Glutamatergic neuron (in vitro differentiated cells): ENCODE results near the gene CLCN1. TPM values are rescaled to one million over a fixed set of nuclear protein-coding genes. Genes with fewer than 3 reads are reported as not detected.

Experiments
- DNase-seq: peaks from one replicate; pipeline ENCODE4 v3.0.0; 2022
- H3K27ac Mint-ChIP-seq: one replicate; pipeline ENCODE4 v1.8.0; 2020; ENCODE audit warnings: mild to moderate bottlenecking, mixed read lengths, inconsistent platforms; ENCODE audit not compliant: unreplicated experiment
- H3K27me3 Mint-ChIP-seq: one replicate; pipeline ENCODE4 v1.8.0; 2020; ENCODE audit warnings: mild to moderate bottlenecking, moderate library complexity, mixed read lengths, inconsistent platforms; ENCODE audit not compliant: unreplicated experiment
- H3K36me3 Mint-ChIP-seq: one replicate; pipeline ENCODE4 v1.8.0; 2020; ENCODE audit warnings: mild to moderate bottlenecking, mixed read lengths, inconsistent platforms; ENCODE audit not compliant: unreplicated experiment
- H3K4me1 Mint-ChIP-seq: one replicate; pipeline ENCODE4 v1.8.0; 2020; ENCODE audit warnings: mild to moderate bottlenecking, low read depth, mixed read lengths, inconsistent platforms; ENCODE audit not compliant: unreplicated experiment
- H3K4me3 Mint-ChIP-seq: one replicate; pipeline ENCODE4 v1.8.0; 2020; ENCODE audit warnings: mild to moderate bottlenecking, mixed read lengths, inconsistent platforms; ENCODE audit not compliant: unreplicated experiment
- H3K9me3 Mint-ChIP-seq: one replicate; pipeline ENCODE4 v1.8.0; 2020; ENCODE audit warnings: mild to moderate bottlenecking, moderate library complexity, mixed read lengths, inconsistent platforms; ENCODE audit not compliant: unreplicated experiment
- total RNA-seq: library from RNA; stranded (reverse); fragmentation: NEBNext Ultra II Directional; extraction: Animal tissue kit (Norgen Biotek cat#: 25700); gene quantifications from one replicate; pipeline ENCODE4 v1.2.1, GENCODE V29; 2021; ENCODE audit not compliant: unreplicated experiment
- TF ChIP-seq, protein P1 (sequence below): fragments of 200-600 bp; sonication (generic); IDR thresholded peaks from one replicate; pipeline ENCODE4 v1.5.0; 2021; ENCODE audit not compliant: partially characterized antibody, unreplicated experiment

CLCN1 gene
- total RNA-seq, 1 donor from 2014 or later, result 0.56 TPM

DNA sequence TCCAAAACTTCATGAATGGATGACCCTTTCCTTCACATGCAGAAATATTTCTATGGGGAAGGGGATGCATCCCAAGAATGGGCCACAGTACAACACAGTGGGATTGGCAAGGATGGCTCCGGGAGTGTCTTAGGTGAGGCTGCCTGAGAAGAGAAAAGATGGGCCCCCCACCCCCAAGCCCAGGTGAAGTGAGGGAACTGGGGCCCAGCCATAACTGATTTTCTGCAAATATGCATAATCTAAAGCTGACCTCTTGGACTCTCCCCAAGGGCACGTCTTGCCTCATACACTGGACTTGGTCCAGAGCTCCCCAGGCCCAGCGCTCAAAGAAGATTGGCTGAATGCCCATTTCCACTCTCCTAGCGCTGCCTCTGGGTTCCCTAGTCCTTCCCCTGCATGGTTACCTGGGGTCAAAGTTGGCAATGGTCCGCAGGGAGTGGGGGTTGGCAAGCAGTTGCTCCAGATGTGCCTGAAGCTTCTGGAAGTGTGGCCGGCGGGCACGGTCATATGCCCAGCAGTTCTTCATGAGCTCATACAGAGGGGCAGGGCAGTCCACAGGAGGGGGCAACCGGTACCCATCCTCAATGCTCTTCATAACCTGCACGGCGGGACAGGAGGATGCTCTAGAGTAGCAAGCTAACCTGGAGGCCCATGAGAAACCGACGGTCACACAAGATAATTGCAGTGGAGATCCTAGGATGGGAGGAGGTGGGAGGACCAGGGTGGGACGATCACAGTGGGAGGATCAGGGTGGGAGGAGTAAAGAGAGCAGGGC is 77.5 kb downstream of the CLCN1 start:
- Mint-ChIP-seq H3K9me3 (peaks cover 13% of the 10 kb centered on the region), H3K27ac (no peak overlapping the region), H3K27me3 (peaks cover 13% of the 10 kb centered on the region), H3K36me3 (peaks cover 5% of the 10 kb centered on the region), H3K4me1 (peaks cover 4% of the 10 kb centered on the region), H3K4me3 (no peak overlapping the region)
- no peak for DNase-seq
- TF ChIP-seq, protein P1, sequence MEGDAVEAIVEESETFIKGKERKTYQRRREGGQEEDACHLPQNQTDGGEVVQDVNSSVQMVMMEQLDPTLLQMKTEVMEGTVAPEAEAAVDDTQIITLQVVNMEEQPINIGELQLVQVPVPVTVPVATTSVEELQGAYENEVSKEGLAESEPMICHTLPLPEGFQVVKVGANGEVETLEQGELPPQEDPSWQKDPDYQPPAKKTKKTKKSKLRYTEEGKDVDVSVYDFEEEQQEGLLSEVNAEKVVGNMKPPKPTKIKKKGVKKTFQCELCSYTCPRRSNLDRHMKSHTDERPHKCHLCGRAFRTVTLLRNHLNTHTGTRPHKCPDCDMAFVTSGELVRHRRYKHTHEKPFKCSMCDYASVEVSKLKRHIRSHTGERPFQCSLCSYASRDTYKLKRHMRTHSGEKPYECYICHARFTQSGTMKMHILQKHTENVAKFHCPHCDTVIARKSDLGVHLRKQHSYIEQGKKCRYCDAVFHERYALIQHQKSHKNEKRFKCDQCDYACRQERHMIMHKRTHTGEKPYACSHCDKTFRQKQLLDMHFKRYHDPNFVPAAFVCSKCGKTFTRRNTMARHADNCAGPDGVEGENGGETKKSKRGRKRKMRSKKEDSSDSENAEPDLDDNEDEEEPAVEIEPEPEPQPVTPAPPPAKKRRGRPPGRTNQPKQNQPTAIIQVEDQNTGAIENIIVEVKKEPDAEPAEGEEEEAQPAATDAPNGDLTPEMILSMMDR, result no peak

DNA sequence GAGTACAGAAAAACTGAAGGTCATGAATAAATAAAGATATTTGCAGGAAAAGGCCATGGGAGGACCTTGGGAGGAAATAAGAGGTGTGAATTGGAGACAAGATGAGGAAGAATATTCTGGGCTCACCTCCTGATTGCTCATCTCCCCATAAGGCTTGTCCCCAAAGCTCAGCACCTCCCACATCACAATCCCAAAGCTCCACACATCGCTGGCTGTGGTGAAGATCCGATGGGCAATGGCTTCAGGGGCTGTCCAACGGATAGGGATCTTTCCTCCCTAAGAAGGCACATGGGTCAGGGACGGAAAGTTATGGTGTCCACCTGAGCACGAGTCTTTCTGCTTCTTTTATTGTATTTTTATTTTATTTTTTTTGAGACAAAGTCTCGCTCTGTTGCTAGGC is 78.2 kb downstream of the CLCN1 start:
- Mint-ChIP-seq H3K36me3 (peaks cover 5% of the 10 kb centered on the region), H3K27me3 (peaks cover 11% of the 10 kb centered on the region), H3K27ac (no peak overlapping the region), H3K9me3 (peaks cover 13% of the 10 kb centered on the region), H3K4me3 (no peak overlapping the region), H3K4me1 (peaks cover 4% of the 10 kb centered on the region)
- DNase-seq, result no peak
- TF ChIP-seq, protein P1, result no peak

DNA sequence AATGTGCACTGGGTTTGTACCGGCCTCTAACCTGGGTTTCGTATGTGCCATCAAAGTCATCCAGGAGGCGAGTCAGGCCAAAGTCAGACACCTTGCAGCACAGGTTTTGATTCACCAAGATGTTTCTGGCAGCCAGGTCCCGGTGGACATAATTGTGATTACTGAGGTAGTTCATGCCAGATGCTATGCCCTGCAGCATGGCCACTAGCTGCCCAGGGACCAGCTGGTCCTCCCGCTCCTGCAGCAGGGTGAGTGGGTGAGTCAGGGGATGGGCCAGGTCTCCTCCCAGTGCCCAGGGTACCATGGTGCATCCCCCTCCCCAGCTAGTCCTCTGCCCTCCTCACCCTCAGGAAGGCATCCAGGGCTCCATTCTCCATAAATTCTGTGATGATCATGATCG is 78.9 kb downstream of the CLCN1 start:
- H3K36me3 Mint-ChIP-seq, result peaks cover 5% of the 10 kb centered on the region
- TF ChIP-seq, protein P1, result no peak

DNA sequence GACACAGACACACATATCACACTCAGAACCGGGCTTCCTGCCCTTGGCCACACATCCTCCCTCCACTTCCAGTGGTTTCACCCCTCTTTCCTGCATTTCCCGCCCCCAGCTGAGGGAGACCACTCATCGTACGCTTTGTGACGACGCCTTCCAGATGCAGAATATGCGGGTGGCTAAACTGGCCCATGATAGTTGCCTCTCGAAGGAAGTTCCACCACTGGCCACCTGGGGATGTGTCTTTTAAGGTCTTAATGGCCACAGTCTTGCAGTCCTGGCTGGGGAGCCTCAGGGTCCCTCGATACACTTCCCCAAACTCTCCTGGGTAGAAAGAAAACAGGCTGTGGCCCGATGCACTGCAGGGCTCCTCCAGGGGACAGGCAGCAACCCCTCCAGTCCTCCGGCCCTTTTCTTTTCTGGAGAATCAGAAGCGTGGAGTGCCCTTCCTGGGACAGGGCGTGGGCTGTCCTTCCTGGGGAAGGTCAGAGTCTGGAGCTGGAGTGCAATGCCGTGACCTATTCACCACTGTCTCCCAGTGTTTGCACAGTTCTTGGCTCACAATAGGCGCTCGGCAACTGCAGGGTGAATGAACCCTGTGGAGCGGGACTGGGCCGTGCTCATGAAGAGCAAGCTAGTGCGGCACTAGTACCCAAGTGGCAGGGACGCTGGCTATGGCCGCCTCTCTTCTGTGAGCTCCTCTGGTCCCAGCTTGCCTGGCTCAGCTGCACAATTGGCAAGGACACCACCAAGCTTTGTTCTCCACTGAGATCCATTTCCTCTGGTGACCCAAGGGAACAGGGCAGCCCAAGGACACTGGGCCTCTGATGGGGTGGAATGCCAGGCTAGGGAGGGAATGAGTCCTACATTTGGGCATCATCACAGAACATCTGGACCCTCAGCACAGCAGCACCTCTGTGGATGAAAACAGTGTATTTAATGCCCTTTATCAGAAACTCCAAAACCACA is 79.6 kb downstream of the CLCN1 start:
- Mint-ChIP-seq H3K27me3 (peaks cover 10% of the 10 kb centered on the region), H3K4me3 (no peak overlapping the region), H3K9me3 (peaks cover 8% of the 10 kb centered on the region), H3K36me3 (no peaks in the 10 kb centered on the region), H3K27ac (no peak overlapping the region), H3K4me1 (no peaks in the 10 kb centered on the region)
- no peak for DNase-seq
- TF ChIP-seq, protein P1, result peak; percentile 29

More for the DNA sequence above, 78.9 kb downstream of the CLCN1 start:
- Mint-ChIP-seq H3K4me1 (peaks cover 3% of the 10 kb centered on the region), H3K27me3 (peaks cover 10% of the 10 kb centered on the region), H3K4me3 (no peak overlapping the region), H3K9me3 (peaks cover 11% of the 10 kb centered on the region), H3K27ac (no peak overlapping the region)
- DNase-seq, result no peak
